ENCODE results near the gene METTL9.

DNA sequence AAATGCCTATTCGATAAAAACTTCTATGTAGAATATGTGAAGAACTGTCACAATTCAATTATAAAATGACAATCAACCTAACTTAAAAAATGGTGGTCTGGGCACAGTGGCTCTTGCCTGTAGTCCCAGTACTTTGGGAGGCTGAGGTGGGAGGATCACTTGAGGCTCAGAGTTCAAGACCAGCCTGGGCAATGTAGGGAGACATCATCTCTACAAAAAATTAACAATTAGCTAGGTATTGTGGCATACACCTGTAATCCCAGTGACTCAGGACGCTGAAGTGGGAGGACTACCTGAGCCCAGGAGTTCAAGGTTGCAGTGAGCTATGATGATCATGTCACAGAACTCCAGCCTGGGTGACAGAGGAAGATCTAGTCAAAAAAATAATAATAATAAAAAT is 18.6 kb upstream of the METTL9 start:
- TF ChIP-seq TAF1 (IDR thresholded peaks at IDR 0.05; ENCODE audit: borderline replicate concordance, low read depth, low read length) (no peak), POLR2A (IDR thresholded peaks at IDR 0.05; ENCODE audit: low read depth, low read length) (no peak)
